ENCODE data around the gene FEZ2.

GRCh38 chr2:36544638-36545338 lies 53.2 kb downstream of the FEZ2 start:
- TF ChIP-seq POLR2AphosphoS5 (IDR thresholded peaks at IDR 0.05) (no peak), EP300 (IDR thresholded peaks at IDR 0.05) (no peak)
